GM19438 (cell line): Measurements from ENCODE around the gene HHAT.

Experiments used
- ATAC-seq: cut with Tn5 transposase; IDR thresholded peaks from one replicate; pipeline ENCODE4 v1.9.1; 2021; ENCODE audit warnings: low read depth; ENCODE audit not compliant: unreplicated experiment

Gene HHAT

GRCh38 chr1:210698661-210699060 is 370.0 kb downstream of the HHAT start:
- ATAC-seq, result no peak

GRCh38 chr1:210700083-210700482 is 371.4 kb downstream of the HHAT start:
- ATAC-seq, result no peak

- ATAC-seq, result no peak
Observed at GRCh38 chr1:210700511-210700910, 371.8 kb downstream of the HHAT start.

- ATAC-seq, result no peak
Observed at GRCh38 chr1:210702506-210702905, 373.8 kb downstream of the HHAT start.

GRCh38 chr1:210703593-210703992 is 374.9 kb downstream of the HHAT start:
- no peak for ATAC-seq

GRCh38 chr1:210705086-210705485 is 376.4 kb downstream of the HHAT start:
- ATAC-seq, result no peak

GRCh38 chr1:210706246-210706645 is 377.5 kb downstream of the HHAT start:
- ATAC-seq, result no peak

GRCh38 chr1:210707300-210708240 is 378.9 kb downstream of the HHAT start:
- ATAC-seq, result no peak

GRCh38 chr1:210709701-210710100 is 381.0 kb downstream of the HHAT start:
- no peak for ATAC-seq

- no peak for ATAC-seq
Observed at GRCh38 chr1:210711825-210712612, 383.3 kb downstream of the HHAT start.

GRCh38 chr1:210715072-210715471 is 386.4 kb downstream of the HHAT start:
- ATAC-seq, result no peak

- ATAC-seq, result no peak
Observed at GRCh38 chr1:210722410-210723081, 393.8 kb downstream of the HHAT start.

- no peak for ATAC-seq
Observed at GRCh38 chr1:210723646-210724045, 394.9 kb downstream of the HHAT start.

- no peak for ATAC-seq
Observed at GRCh38 chr1:210724768-210725167, 396.1 kb downstream of the HHAT start.
